Calu3 (cell line): ENCODE results near the gene PRPH2. TPM values are rescaled to one million over a fixed set of nuclear protein-coding genes. Genes with fewer than 3 reads are reported as not detected.

Experiments
- BruUV-seq: library from RNA; stranded (reverse); fragments of 400-500 nt; replicated peaks from 2 replicates; lab custom pipeline; 2021; lab: Mats Ljungman, UMichigan
- CTCF ChIA-PET: fragments of 300-600 bp; sonication (Branson Sonifier 250); formaldehyde crosslinking; loops from one replicate; lab custom pipeline; 2022; ENCODE audit warnings: antibody characterized with exemption; lab: Charles Lee
- DNase-seq: peaks from one replicate; pipeline ENCODE4 v3.0.0; 2022
- H3K27ac Mint-ChIP-seq: one replicate; pipeline ENCODE4 v1.8.0; 2022; ENCODE audit warnings: mixed read lengths; ENCODE audit not compliant: unreplicated experiment
- H3K27me3 Mint-ChIP-seq: one replicate; pipeline ENCODE4 v1.8.0; 2022; ENCODE audit warnings: mixed read lengths; ENCODE audit not compliant: unreplicated experiment
- H3K36me3 Mint-ChIP-seq: one replicate; pipeline ENCODE4 v1.8.0; 2022; ENCODE audit warnings: mild to moderate bottlenecking, moderate library complexity, mixed read lengths; ENCODE audit not compliant: insufficient read depth, unreplicated experiment
- H3K4me1 Mint-ChIP-seq: one replicate; pipeline ENCODE4 v1.8.0; 2022; ENCODE audit warnings: mild to moderate bottlenecking, low read depth, mixed read lengths; ENCODE audit not compliant: unreplicated experiment
- H3K4me3 Mint-ChIP-seq: one replicate; pipeline ENCODE4 v1.8.0; 2022; ENCODE audit warnings: mild to moderate bottlenecking, low read depth, moderate library complexity, mixed read lengths; ENCODE audit not compliant: unreplicated experiment
- H3K9me3 Mint-ChIP-seq: one replicate; pipeline ENCODE4 v1.8.0; 2022; ENCODE audit warnings: low read depth, mixed read lengths; ENCODE audit not compliant: unreplicated experiment
- intact Hi-C: fragments of 100-400 bp; cut with micrococcal nuclease; formaldehyde crosslinking; loops from one replicate; pipeline ENCODE4 v1.10.0; 2022; ENCODE audit not compliant: unreplicated experiment
- total RNA-seq: library from RNA; stranded (reverse); gene quantifications from 2 replicates; pipeline ENCODE4 v1.2.3, GENCODE V29; 2022
- TF ChIP-seq, protein P1 (sequence below): fragments of 200-600 bp; IDR thresholded peaks from one replicate; pipeline ENCODE4 v1.8.0; 2022; ENCODE audit warnings: antibody characterized with exemption; ENCODE audit not compliant: unreplicated experiment

PRPH2 gene
- total RNA-seq, 1 experiment from 2014 or later = not detected

GRCh38 chr6:42745640-42746462 lies 23.5 kb upstream of the PRPH2 start, which contains the start of gene TBCC:
Gene TBCC (minus strand): TSS chr6:42746103. CDS start chr6:42746073, 30 bp downstream.
- DNase-seq = peak; percentile 97
- TF ChIP-seq, protein P1, sequence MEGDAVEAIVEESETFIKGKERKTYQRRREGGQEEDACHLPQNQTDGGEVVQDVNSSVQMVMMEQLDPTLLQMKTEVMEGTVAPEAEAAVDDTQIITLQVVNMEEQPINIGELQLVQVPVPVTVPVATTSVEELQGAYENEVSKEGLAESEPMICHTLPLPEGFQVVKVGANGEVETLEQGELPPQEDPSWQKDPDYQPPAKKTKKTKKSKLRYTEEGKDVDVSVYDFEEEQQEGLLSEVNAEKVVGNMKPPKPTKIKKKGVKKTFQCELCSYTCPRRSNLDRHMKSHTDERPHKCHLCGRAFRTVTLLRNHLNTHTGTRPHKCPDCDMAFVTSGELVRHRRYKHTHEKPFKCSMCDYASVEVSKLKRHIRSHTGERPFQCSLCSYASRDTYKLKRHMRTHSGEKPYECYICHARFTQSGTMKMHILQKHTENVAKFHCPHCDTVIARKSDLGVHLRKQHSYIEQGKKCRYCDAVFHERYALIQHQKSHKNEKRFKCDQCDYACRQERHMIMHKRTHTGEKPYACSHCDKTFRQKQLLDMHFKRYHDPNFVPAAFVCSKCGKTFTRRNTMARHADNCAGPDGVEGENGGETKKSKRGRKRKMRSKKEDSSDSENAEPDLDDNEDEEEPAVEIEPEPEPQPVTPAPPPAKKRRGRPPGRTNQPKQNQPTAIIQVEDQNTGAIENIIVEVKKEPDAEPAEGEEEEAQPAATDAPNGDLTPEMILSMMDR = no peak
- Mint-ChIP-seq H3K4me1 (peaks cover 26% of the 10 kb centered on the region), H3K36me3 (peaks cover 40% of the 10 kb centered on the region), H3K27ac (peak within 1 kb of the TSS; percentile 92), H3K9me3 (no peaks in the 10 kb centered on the region), H3K27me3 (no peaks in the 10 kb centered on the region), H3K4me3 (peak within 1 kb of the TSS; percentile 88)
- CTCF ChIA-PET = interaction anchor here (0.6 to 2.0 kb wide), 28 partner anchors 9 to 1885 kb away, joined by 3 to 16 read pairs (median 5); partner anchors contain the start of genes BICRAL and SLC29A1
- TSS peak; percentile 88 for BruUV-seq
- intact Hi-C loops = loop anchor here (1.0 to 5.0 kb wide), 2 partner anchors 36 to 131 kb away; partner anchors contain the start of genes BICRAL and RPL7L1

- no peak overlapping the region for H3K27ac Mint-ChIP-seq
- CTCF ChIA-PET = interaction anchor here (0.6 to 2.0 kb wide), 14 partner anchors 8 to 153 kb away, joined by 3 to 16 read pairs (median 5); partner anchors contain the start of gene BICRAL
- DNase-seq = peak; percentile 30
- TF ChIP-seq, protein P1 = no peak
- H3K36me3 Mint-ChIP-seq = peaks cover 40% of the 10 kb centered on the region
- intact Hi-C loops = loop anchor here (5.0 kb wide), 1 partner anchor 132 kb away; the partner anchor contains the start of gene RPL7L1
- H3K4me1 Mint-ChIP-seq = peaks cover 26% of the 10 kb centered on the region
- peak overlapping the region; percentile 88 for H3K4me3 Mint-ChIP-seq
- no peaks in the 10 kb centered on the region for H3K9me3 Mint-ChIP-seq
- H3K27me3 Mint-ChIP-seq = no peaks in the 10 kb centered on the region
- no TSS peak for BruUV-seq
Measured at GRCh38 chr6:42745083-42745639, 22.8 kb upstream of the PRPH2 start.

GRCh38 chr6:42744351-42744893 lies 22.0 kb upstream of the PRPH2 start:
- BruUV-seq = no TSS peak
- no peaks in the 10 kb centered on the region for H3K27me3 Mint-ChIP-seq
- peak overlapping the region; percentile 88 for H3K4me3 Mint-ChIP-seq
- H3K36me3 Mint-ChIP-seq = peaks cover 40% of the 10 kb centered on the region
- H3K9me3 Mint-ChIP-seq = no peaks in the 10 kb centered on the region
- TF ChIP-seq, protein P1 = no peak
- CTCF ChIA-PET = interaction anchor here (0.5 kb wide), 1 partner anchor 130 kb away, joined by 3 read pairs; no protein-coding TSS in a partner anchor
- intact Hi-C loops = no loop called here
- no peak for DNase-seq
- H3K4me1 Mint-ChIP-seq = peaks cover 26% of the 10 kb centered on the region
- H3K27ac Mint-ChIP-seq = no peak overlapping the region
